T-helper 2 cell (primary cell): Measurements from ENCODE around the gene RAD51B.

ENCODE experiments used
- DNase-seq, 5 experiments: peaks; one replicate each; pipeline versions ENCODE4 v3.0.0 to v3.0.0-alpha.2; 2012 to 2022

The RAD51B gene

GRCh38 chr14:68124979-68125731 lies 305.6 kb downstream of the RAD51B start:
- no peak for DNase-seq

- no peak for DNase-seq
Measured at GRCh38 chr14:68127166-68127565, 307.6 kb downstream of the RAD51B start.

GRCh38 chr14:68131907-68132306 lies 312.3 kb downstream of the RAD51B start:
- no peak for DNase-seq

GRCh38 chr14:68132563-68133121 lies 313.1 kb downstream of the RAD51B start:
- DNase-seq = no peak

- DNase-seq = no peak
Measured at GRCh38 chr14:68133856-68134255, 314.3 kb downstream of the RAD51B start.

- DNase-seq = peak in 1 of 5 experiments; percentile 55
Measured at GRCh38 chr14:68135028-68135427, 315.4 kb downstream of the RAD51B start.

GRCh38 chr14:68135566-68135965 lies 316.0 kb downstream of the RAD51B start:
- no peak for DNase-seq

GRCh38 chr14:68137704-68138619 lies 318.4 kb downstream of the RAD51B start:
- DNase-seq = no peak

- no peak for DNase-seq
Measured at GRCh38 chr14:68139431-68140075, 320.0 kb downstream of the RAD51B start.

- no peak for DNase-seq
Measured at GRCh38 chr14:68140076-68140741, 320.6 kb downstream of the RAD51B start.

GRCh38 chr14:68140806-68141205 lies 321.2 kb downstream of the RAD51B start:
- no peak for DNase-seq

GRCh38 chr14:68141281-68142088 lies 321.9 kb downstream of the RAD51B start:
- no peak for DNase-seq

- no peak for DNase-seq
Measured at GRCh38 chr14:68143341-68143841, 323.8 kb downstream of the RAD51B start.

GRCh38 chr14:68144051-68144681 lies 324.6 kb downstream of the RAD51B start:
- peak in 1 of 5 experiments; percentile 59 for DNase-seq

GRCh38 chr14:68145036-68145435 lies 325.5 kb downstream of the RAD51B start:
- DNase-seq = no peak

- DNase-seq = no peak
Measured at GRCh38 chr14:68145539-68145938, 326.0 kb downstream of the RAD51B start.

- DNase-seq = no peak
Measured at GRCh38 chr14:68146818-68147217, 327.2 kb downstream of the RAD51B start.

- no peak for DNase-seq
Measured at GRCh38 chr14:68147303-68147702, 327.7 kb downstream of the RAD51B start.

GRCh38 chr14:68148276-68148675 lies 328.7 kb downstream of the RAD51B start:
- DNase-seq = peak in 1 of 5 experiments; percentile 12

GRCh38 chr14:68148763-68149162 lies 329.2 kb downstream of the RAD51B start:
- DNase-seq = peak in 1 of 5 experiments; percentile 7

GRCh38 chr14:68153275-68153674 lies 333.7 kb downstream of the RAD51B start:
- DNase-seq = no peak
